CD4-positive, CD25-positive, alpha-beta regulatory T cell (primary cell): Measurements from ENCODE around the gene TENM4. TPM values are rescaled to one million over a fixed set of nuclear protein-coding genes. Genes with fewer than 3 reads are reported as not detected.

Source experiments
- ATAC-seq, 2 donors: fragments of 150-1000 bp; cut with Tn5 transposase; one replicate each; pipeline ENCODE4 v1.10.0; 2021; ENCODE audit warnings: low read depth in 2 of 2, moderate number of reproducible peaks in 2 of 2, moderate library complexity in 1 of 2
- DNase-seq, 3 donors: peaks; one replicate each; pipeline versions ENCODE4 v3.0.0 to v3.0.0-alpha.2; 2012 to 2022; ENCODE audit warnings: mixed read lengths in 1 of 3
- H3K27ac ChIP-seq: one replicate; pipeline ENCODE4 v1.7.0; 2013; ENCODE audit warnings: mild to moderate bottlenecking, low read length; ENCODE audit not compliant: insufficient read depth, poor library complexity, severe bottlenecking
- H3K27me3 ChIP-seq: one replicate; pipeline ENCODE4 v1.7.0; 2013; ENCODE audit warnings: low read length; ENCODE audit not compliant: control insufficient read depth, insufficient read depth
- H3K36me3 ChIP-seq: one replicate; pipeline ENCODE4 v1.7.0; 2013; ENCODE audit warnings: mild to moderate bottlenecking, low read length, moderate library complexity; ENCODE audit not compliant: control insufficient read depth, insufficient read depth
- H3K4me1 ChIP-seq: 2 replicates; pipeline ENCODE4 v1.7.0; 2013; ENCODE audit warnings: mild to moderate bottlenecking, low read length; ENCODE audit not compliant: insufficient read depth, control insufficient read depth, poor library complexity, severe bottlenecking
- H3K4me3 ChIP-seq: one replicate; pipeline ENCODE4 v1.7.0; 2013; ENCODE audit warnings: low read depth, mild to moderate bottlenecking, low read length, moderate library complexity
- H3K9me3 ChIP-seq, 2 experiments: 1 replicate in 1 of 2; 2 replicates in 1 of 2; pipeline ENCODE4 v1.7.0; 2013; ENCODE audit warnings: low read length in 2 of 2, mild to moderate bottlenecking in 1 of 2, moderate library complexity in 1 of 2; ENCODE audit not compliant: control insufficient read depth in 2 of 2
- H3K27ac Mint-ChIP-seq, 3 donors: one replicate each; pipeline ENCODE4 v1.8.0; 2020 to 2022; ENCODE audit warnings: mild to moderate bottlenecking in 3 of 3, mixed read lengths in 3 of 3, moderate library complexity in 2 of 3
- H3K27me3 Mint-ChIP-seq: one replicate; pipeline ENCODE4 v1.8.0; 2022; ENCODE audit warnings: mild to moderate bottlenecking, mixed read lengths
- H3K36me3 Mint-ChIP-seq: one replicate; pipeline ENCODE4 v1.8.0; 2020; ENCODE audit warnings: mixed read lengths
- H3K4me1 Mint-ChIP-seq, 4 donors: one replicate each; pipeline ENCODE4 v1.8.0; 2020 to 2022; ENCODE audit warnings: mixed read lengths in 4 of 4, mild to moderate bottlenecking in 1 of 4
- H3K4me3 Mint-ChIP-seq, 4 donors: one replicate each; pipeline ENCODE4 v1.8.0; 2020 to 2022; ENCODE audit warnings: mild to moderate bottlenecking in 4 of 4, mixed read lengths in 4 of 4, moderate library complexity in 3 of 4
- H3K9me3 Mint-ChIP-seq, 7 donors: one replicate each; pipeline ENCODE4 v1.8.0; 2020 to 2022; ENCODE audit warnings: mixed read lengths in 7 of 7, mild to moderate bottlenecking in 3 of 7, moderate library complexity in 2 of 7
- polyA plus RNA-seq, 4 donors: library from polyadenylated mRNA; unstranded; fragments of 300-500 nt; fragmentation: Illumina TruSeq; gene quantifications; one replicate each; pipeline ENCODE4 v1.2.3, GENCODE V29; 2021
- total RNA-seq: library from RNA; stranded (reverse); gene quantifications from one replicate; pipeline ENCODE4 v1.2.3, GENCODE V29; 2022

The TENM4 gene
- total and polyA plus RNA-seq, 5 donors from 2014 or later = 0.02 TPM; not detected in 4

DNA sequence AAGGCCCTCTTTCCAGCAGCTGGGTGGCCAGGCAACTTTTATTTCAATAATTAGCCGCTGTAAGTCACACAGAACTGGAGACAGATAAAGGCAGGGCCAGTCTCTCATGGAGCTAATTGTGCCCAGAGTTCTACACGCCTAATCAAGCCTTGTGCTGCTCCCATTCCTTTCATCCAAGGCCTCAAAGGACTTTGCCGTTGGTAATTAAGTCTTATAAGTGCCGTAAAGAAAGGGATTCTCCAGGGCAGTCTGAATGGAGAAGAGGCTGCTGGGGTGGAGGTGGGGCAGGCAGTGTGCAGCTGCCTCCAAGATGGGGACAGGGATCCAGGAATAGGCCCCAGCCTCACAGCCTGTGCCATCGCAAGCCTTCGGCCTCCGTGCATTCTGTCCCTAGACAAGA, 357.9 kb downstream of the TENM4 start:
- Mint-ChIP-seq H3K4me1 (no peaks in the 10 kb centered on the region), H3K27ac (no peak overlapping the region), H3K9me3 (no peaks in the 10 kb centered on the region), H3K27me3 (peaks cover 5% of the 10 kb centered on the region), H3K4me3 (no peak overlapping the region), H3K36me3 (no peaks in the 10 kb centered on the region)
- no peaks in the 10 kb centered on the region for H3K9me3 ChIP-seq
- DNase-seq = no peak
- no peak overlapping the region for H3K27ac ChIP-seq
- H3K36me3 ChIP-seq = no peaks in the 10 kb centered on the region
- no peaks in the 10 kb centered on the region for H3K27me3 ChIP-seq
- no peak for ATAC-seq
- no peak overlapping the region for H3K4me3 ChIP-seq
- H3K4me1 ChIP-seq = no peaks in the 10 kb centered on the region

DNA sequence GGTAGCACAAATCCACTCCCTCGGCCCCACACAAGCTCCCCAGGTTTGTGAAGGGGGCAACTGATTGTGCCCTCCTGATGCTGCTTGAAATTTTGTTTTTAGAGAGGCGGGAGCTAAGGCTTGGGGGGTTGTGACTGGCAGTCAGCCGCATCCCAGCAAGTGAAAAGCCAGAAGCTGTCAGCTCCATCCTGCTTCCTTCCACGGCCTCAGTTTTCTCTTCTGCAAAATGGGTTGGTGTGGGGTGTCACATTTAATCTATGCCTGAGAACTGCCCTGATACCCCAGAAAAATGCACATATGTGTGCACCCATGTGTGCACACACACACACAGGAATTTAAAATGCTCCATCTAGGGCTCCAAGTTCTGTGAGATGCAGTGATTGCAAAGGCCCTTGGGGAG, 358.6 kb downstream of the TENM4 start:
- ATAC-seq (no peak), DNase-seq (no peak)
- no peak overlapping the region for H3K27ac Mint-ChIP-seq
- H3K4me1 ChIP-seq = no peaks in the 10 kb centered on the region
- H3K4me3 Mint-ChIP-seq = no peak overlapping the region
- H3K36me3 ChIP-seq = no peaks in the 10 kb centered on the region
- no peak overlapping the region for H3K4me3 ChIP-seq
- no peaks in the 10 kb centered on the region for H3K9me3 ChIP-seq
- H3K36me3 Mint-ChIP-seq = no peaks in the 10 kb centered on the region
- no peak overlapping the region for H3K27ac ChIP-seq
- H3K27me3 Mint-ChIP-seq = peaks cover 5% of the 10 kb centered on the region
- no peaks in the 10 kb centered on the region for H3K9me3 Mint-ChIP-seq
- H3K27me3 ChIP-seq = no peaks in the 10 kb centered on the region
- H3K4me1 Mint-ChIP-seq = no peaks in the 10 kb centered on the region

DNA sequence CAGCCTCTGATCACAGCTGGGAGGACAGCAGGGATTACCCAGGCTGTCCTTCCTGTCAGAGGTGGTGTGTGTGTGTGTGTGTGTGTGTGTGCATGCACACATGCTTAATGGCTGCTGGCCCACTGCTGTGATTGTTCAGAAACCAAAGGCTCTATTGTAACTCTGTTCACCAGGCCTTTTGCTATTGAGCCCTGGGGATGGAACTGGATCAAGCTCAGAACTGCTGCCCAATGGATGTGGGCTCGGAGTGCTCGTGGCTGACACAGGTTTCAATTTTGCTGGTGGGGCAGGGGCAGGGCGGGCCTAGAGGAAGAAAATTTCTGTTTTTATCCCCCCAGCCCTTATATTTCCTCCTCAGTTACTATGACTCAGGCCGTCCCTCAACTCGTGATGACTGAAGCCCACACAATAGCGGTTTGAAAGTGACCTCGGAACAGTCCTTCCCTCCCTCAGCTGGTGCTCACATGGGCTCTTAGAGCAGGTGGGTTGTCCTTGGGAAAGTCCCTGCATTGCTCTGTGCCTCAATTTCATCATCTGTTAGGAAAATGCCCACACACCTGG, 359.3 kb downstream of the TENM4 start:
- Mint-ChIP-seq H3K27me3 (peaks cover 5% of the 10 kb centered on the region), H3K27ac (no peak overlapping the region), H3K9me3 (no peaks in the 10 kb centered on the region), H3K4me1 (no peaks in the 10 kb centered on the region), H3K4me3 (no peak overlapping the region), H3K36me3 (no peaks in the 10 kb centered on the region)
- H3K36me3 ChIP-seq = no peaks in the 10 kb centered on the region
- H3K27ac ChIP-seq = no peak overlapping the region
- no peak for ATAC-seq
- H3K4me1 ChIP-seq = no peaks in the 10 kb centered on the region
- no peaks in the 10 kb centered on the region for H3K27me3 ChIP-seq
- no peaks in the 10 kb centered on the region for H3K9me3 ChIP-seq
- DNase-seq = no peak
- H3K4me3 ChIP-seq = no peak overlapping the region

DNA sequence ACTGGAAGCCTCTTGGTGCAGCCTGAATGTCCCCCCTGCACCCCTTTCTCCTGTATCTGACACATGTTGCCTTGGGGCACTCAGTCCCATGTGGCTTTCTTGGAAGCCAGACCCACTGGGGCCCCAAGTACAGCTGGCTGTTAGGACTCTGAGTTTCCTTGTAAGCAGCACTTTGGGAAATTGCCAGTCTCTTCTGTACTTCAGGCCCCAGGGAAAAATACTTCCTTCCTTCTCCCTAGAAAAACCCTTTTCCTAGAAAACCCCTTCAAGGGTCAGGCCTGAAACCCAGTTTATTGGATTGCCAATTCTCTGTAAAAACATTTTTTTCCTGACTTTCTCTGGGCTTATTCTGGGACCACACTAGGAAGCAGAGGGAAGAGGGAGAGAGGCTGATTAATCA, 360.3 kb downstream of the TENM4 start:
- no peaks in the 10 kb centered on the region for H3K27me3 ChIP-seq
- no peak overlapping the region for H3K4me3 ChIP-seq
- H3K27ac Mint-ChIP-seq = no peak overlapping the region
- H3K27ac ChIP-seq = no peak overlapping the region
- no peak for ATAC-seq
- H3K9me3 ChIP-seq = no peaks in the 10 kb centered on the region
- no peaks in the 10 kb centered on the region for H3K4me1 ChIP-seq
- H3K36me3 Mint-ChIP-seq = no peaks in the 10 kb centered on the region
- no peaks in the 10 kb centered on the region for H3K36me3 ChIP-seq
- no peak overlapping the region for H3K4me3 Mint-ChIP-seq
- peaks cover 5% of the 10 kb centered on the region for H3K27me3 Mint-ChIP-seq
- no peaks in the 10 kb centered on the region for H3K4me1 Mint-ChIP-seq
- no peaks in the 10 kb centered on the region for H3K9me3 Mint-ChIP-seq
- no peak for DNase-seq

DNA sequence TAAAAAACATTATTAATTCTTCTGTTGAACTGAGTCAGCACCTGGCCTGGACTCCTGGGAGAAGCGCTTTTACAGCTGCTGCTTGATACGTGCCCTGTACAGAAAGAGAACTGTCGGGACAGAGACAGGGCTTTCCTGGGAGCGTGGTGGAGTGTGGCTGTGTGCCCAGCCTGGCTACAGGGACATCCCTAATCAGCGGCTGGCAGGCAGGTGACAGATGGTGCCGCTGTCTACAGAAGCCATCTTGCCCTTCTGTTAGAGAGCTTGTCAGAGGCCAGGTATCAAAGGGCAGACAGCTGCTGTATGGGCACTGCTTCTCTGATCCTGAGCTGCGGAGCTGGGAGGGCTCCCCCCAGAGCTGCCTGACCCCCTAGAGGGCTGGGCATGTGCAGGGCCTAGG, 361.8 kb downstream of the TENM4 start:
- H3K4me1 Mint-ChIP-seq = no peaks in the 10 kb centered on the region
- no peaks in the 10 kb centered on the region for H3K9me3 Mint-ChIP-seq
- no peak overlapping the region for H3K27ac ChIP-seq
- ATAC-seq = no peak
- peaks cover 5% of the 10 kb centered on the region for H3K27me3 Mint-ChIP-seq
- H3K4me3 Mint-ChIP-seq = no peak overlapping the region
- H3K27ac Mint-ChIP-seq = no peak overlapping the region
- no peak for DNase-seq
- H3K36me3 ChIP-seq = no peaks in the 10 kb centered on the region
- no peaks in the 10 kb centered on the region for H3K9me3 ChIP-seq
- H3K27me3 ChIP-seq = no peaks in the 10 kb centered on the region
- no peaks in the 10 kb centered on the region for H3K4me1 ChIP-seq
- no peaks in the 10 kb centered on the region for H3K36me3 Mint-ChIP-seq
- H3K4me3 ChIP-seq = no peak overlapping the region

DNA sequence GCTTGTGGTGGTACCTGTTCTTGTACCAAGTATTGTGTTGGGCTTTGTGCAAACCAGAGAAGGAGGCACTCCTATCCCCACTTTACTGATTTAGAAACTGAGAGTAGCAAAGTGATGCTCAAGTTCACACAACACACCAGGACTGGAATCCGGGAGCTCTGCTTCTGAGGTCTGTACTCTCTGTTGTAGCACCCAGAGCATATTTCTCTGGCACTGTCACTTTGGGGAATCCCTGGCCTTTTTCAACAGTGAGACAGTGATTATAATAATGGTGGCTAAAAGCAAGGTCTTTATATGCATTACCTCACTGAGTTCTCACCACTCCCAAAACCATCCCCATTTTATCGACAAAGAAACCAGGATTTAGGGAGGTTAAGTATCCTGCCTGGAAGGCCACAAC, 362.4 kb downstream of the TENM4 start:
- Mint-ChIP-seq H3K27me3 (peaks cover 5% of the 10 kb centered on the region), H3K27ac (no peak overlapping the region), H3K4me3 (no peak overlapping the region), H3K36me3 (no peaks in the 10 kb centered on the region), H3K4me1 (no peaks in the 10 kb centered on the region), H3K9me3 (no peaks in the 10 kb centered on the region)
- H3K27me3 ChIP-seq = no peaks in the 10 kb centered on the region
- DNase-seq = no peak
- no peaks in the 10 kb centered on the region for H3K4me1 ChIP-seq
- no peak overlapping the region for H3K27ac ChIP-seq
- no peaks in the 10 kb centered on the region for H3K9me3 ChIP-seq
- no peak for ATAC-seq
- H3K4me3 ChIP-seq = no peak overlapping the region
- no peaks in the 10 kb centered on the region for H3K36me3 ChIP-seq

DNA sequence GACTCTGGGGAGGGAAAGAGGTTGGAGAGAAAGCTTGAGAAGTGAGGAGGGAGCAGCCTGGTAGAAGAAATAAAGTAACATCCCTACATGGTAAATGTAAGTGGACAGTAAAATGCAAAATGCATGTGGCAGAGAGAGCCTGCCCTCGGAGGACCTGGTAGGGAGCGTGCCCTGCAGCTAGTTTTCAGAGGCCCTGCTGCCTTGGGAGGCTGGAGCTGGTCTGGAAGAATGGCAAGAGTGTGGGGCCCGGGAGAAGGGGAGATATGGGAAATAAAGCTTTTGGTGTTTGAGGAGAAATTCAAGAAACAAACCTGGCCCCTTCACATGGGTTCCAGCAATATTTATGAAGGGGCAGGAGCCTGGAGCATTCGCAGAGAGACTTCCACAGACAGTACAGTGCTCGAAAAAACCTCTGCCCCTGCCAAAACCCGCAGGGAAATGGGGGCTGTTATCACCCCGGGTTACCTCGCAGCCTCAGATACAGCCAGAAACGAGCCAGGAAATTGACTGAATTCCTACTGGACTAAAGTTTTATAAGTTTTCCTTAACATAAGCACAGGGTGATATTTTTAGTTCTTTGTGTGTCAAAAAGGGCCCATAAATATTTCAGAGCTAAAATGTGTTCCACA, 363.0 kb downstream of the TENM4 start:
- no peaks in the 10 kb centered on the region for H3K4me1 Mint-ChIP-seq
- H3K4me3 ChIP-seq = no peak overlapping the region
- no peaks in the 10 kb centered on the region for H3K36me3 ChIP-seq
- H3K9me3 ChIP-seq = no peaks in the 10 kb centered on the region
- no peak overlapping the region for H3K27ac ChIP-seq
- H3K36me3 Mint-ChIP-seq = no peaks in the 10 kb centered on the region
- H3K27ac Mint-ChIP-seq = no peak overlapping the region
- DNase-seq = no peak
- no peaks in the 10 kb centered on the region for H3K27me3 ChIP-seq
- H3K9me3 Mint-ChIP-seq = no peaks in the 10 kb centered on the region
- peaks cover 5% of the 10 kb centered on the region for H3K27me3 Mint-ChIP-seq
- no peak for ATAC-seq
- H3K4me1 ChIP-seq = no peaks in the 10 kb centered on the region
- peak overlapping the region in 1 of 4 donors; percentile 17 for H3K4me3 Mint-ChIP-seq

DNA sequence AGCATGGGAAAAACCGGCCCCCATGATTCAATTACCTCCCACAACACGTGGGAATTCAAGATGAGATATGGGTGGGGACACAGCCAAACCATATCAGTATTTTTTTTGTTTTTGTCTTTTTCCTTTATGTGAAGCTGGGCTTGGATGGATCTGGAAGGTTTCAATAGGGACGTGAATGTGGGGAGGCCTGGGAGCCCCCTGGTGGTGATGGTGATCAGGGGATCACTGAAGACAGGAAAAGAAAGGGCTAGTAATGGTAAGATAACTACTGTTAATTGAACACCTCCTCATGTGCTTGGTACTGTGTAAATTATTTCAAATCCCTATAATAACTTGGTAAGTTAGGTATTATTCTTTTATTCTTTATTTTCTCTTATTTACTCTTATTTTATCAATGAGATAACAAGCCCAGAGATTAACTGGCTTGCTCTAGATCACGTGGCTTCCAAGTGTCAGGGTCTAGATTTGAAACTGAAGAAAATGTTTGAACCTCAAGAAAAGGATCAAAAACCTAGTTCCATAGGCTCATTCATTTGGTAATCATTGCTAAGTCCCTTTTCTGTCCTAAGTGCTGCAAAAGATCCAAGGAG, 364.2 kb downstream of the TENM4 start:
- Histone ChIP-seq H3K4me1 (no peaks in the 10 kb centered on the region), H3K4me3 (no peak overlapping the region), H3K27me3 (no peaks in the 10 kb centered on the region), H3K36me3 (no peaks in the 10 kb centered on the region), H3K27ac (no peak overlapping the region), H3K9me3 (no peaks in the 10 kb centered on the region)
- DNase-seq = peak in 1 of 3 donors; percentile 5
- ATAC-seq = no peak
- H3K36me3 Mint-ChIP-seq = no peaks in the 10 kb centered on the region
- H3K4me1 Mint-ChIP-seq = no peaks in the 10 kb centered on the region
- H3K9me3 Mint-ChIP-seq = no peaks in the 10 kb centered on the region
- H3K27me3 Mint-ChIP-seq = peaks cover 5% of the 10 kb centered on the region
- no peak overlapping the region for H3K4me3 Mint-ChIP-seq
- H3K27ac Mint-ChIP-seq = peak overlapping the region in 1 of 3 donors; percentile 28
